HG03558 (cell line): ENCODE measurements around the gene ZDHHC11B.
"Not testable (repeated sequence)": the region's sequence is repeated elsewhere in the genome, so short reads cannot be mapped to it uniquely, and the experiment has no call there.

Experiments used
- ATAC-seq: cut with Tn5 transposase; IDR thresholded peaks from one replicate; pipeline ENCODE4 v1.9.1; 2021; ENCODE audit warnings: moderate number of reproducible peaks; ENCODE audit not compliant: unreplicated experiment; ENCODE audit errors: extremely low read depth

Gene ZDHHC11B

GRCh38 chr5:756865-757345 is 27.6 kb downstream of the ZDHHC11B start:
- no peak for ATAC-seq

GRCh38 chr5:756171-756570 is 28.4 kb downstream of the ZDHHC11B start:
- no peak for ATAC-seq

- not testable (repeated sequence) for ATAC-seq
These were observed 30.3 kb downstream of the ZDHHC11B start for GRCh38 chr5:754143-754632.

- not testable (repeated sequence) for ATAC-seq
These were observed 30.9 kb downstream of the ZDHHC11B start for GRCh38 chr5:753567-754142.

- ATAC-seq = not testable (repeated sequence)
These were observed 31.9 kb downstream of the ZDHHC11B start for GRCh38 chr5:752532-753115.

- ATAC-seq = not testable (repeated sequence)
These were observed 32.5 kb downstream of the ZDHHC11B start for GRCh38 chr5:751992-752391.

- ATAC-seq = no peak
These were observed 33.0 kb downstream of the ZDHHC11B start for GRCh38 chr5:751496-751895.

GRCh38 chr5:750226-750625 is 34.3 kb downstream of the ZDHHC11B start:
- not testable (repeated sequence) for ATAC-seq

- no peak for ATAC-seq
These were observed 35.3 kb downstream of the ZDHHC11B start for GRCh38 chr5:749101-749670.

GRCh38 chr5:748011-748980 is 36.2 kb downstream of the ZDHHC11B start:
- ATAC-seq = not testable (repeated sequence)

- not testable (repeated sequence) for ATAC-seq
These were observed 37.2 kb downstream of the ZDHHC11B start for GRCh38 chr5:747303-747844.

GRCh38 chr5:746258-746761 is 38.2 kb downstream of the ZDHHC11B start:
- ATAC-seq = no peak

- ATAC-seq = not testable (repeated sequence)
These were observed 39.0 kb downstream of the ZDHHC11B start for GRCh38 chr5:745272-746142.

- ATAC-seq = not testable (repeated sequence)
These were observed 40.7 kb downstream of the ZDHHC11B start for GRCh38 chr5:743696-744404.

- ATAC-seq = not testable (repeated sequence)
These were observed 42.3 kb downstream of the ZDHHC11B start for GRCh38 chr5:742276-742675.

- not testable (repeated sequence) for ATAC-seq
These were observed 50.4 kb downstream of the ZDHHC11B start for GRCh38 chr5:734145-734544.

GRCh38 chr5:732754-733454 is 51.6 kb downstream of the ZDHHC11B start:
- ATAC-seq = not testable (repeated sequence)

GRCh38 chr5:729225-729624 is 55.3 kb downstream of the ZDHHC11B start:
- ATAC-seq = not testable (repeated sequence)
